HepG2 (cell line): ENCODE measurements around the gene UBTF. TPM values are rescaled to one million over a fixed set of nuclear protein-coding genes. Genes with fewer than 3 reads are reported as not detected.

ENCODE experiments used
- CEBPG ChIP-seq: IDR thresholded peaks from 2 replicates; pipeline ENCODE4 v1.6.1; 2016
- CHCHD3 ChIP-seq: sonication (generic); formaldehyde crosslinking; IDR thresholded peaks from 2 replicates; pipeline ENCODE4 v1.8.0; 2022; ENCODE audit warnings: mild to moderate bottlenecking, missing genetic modification reagents, moderate library complexity
- FOXC1 ChIP-seq: sonication (generic); formaldehyde crosslinking; IDR thresholded peaks from 2 replicates; pipeline ENCODE4 v1.8.0; 2022; ENCODE audit warnings: mild to moderate bottlenecking, missing genetic modification reagents, borderline replicate concordance
- JUNB ChIP-seq: sonication (generic); formaldehyde crosslinking; IDR thresholded peaks from 2 replicates; pipeline ENCODE4 v1.8.0; 2022; ENCODE audit warnings: missing genetic modification reagents, mild to moderate bottlenecking, borderline replicate concordance
- MIER3 ChIP-seq: IDR thresholded peaks from 2 replicates; pipeline ENCODE4 v1.6.1; 2016; ENCODE audit warnings: missing compliant biosample characterization, borderline replicate concordance
- NCOA2 ChIP-seq: sonication (generic); formaldehyde crosslinking; IDR thresholded peaks from 2 replicates; pipeline ENCODE4 v1.8.0; 2022; ENCODE audit warnings: inconsistent platforms
- NCOA5 ChIP-seq: sonication (generic); formaldehyde crosslinking; IDR thresholded peaks from 2 replicates; pipeline ENCODE4 v1.4.0; 2020; ENCODE audit warnings: missing genetic modification reagents
- PRDM10 ChIP-seq: sonication (generic); formaldehyde crosslinking; IDR thresholded peaks from 2 replicates; pipeline ENCODE4 v1.4.0; 2020; ENCODE audit warnings: low read depth, missing genetic modification reagents
- PRDM4 ChIP-seq: sonication (generic); formaldehyde crosslinking; IDR thresholded peaks from 2 replicates; pipeline ENCODE4 v1.9.0; 2021; ENCODE audit warnings: missing genetic modification reagents, borderline replicate concordance
- REXO4 ChIP-seq: sonication (generic); formaldehyde crosslinking; IDR thresholded peaks from 2 replicates; pipeline ENCODE4 v1.8.0; 2022; ENCODE audit warnings: missing genetic modification reagents, mild to moderate bottlenecking, borderline replicate concordance
- SYNCRIP ChIP-seq: fragments of 200-400 bp; formaldehyde crosslinking; IDR thresholded peaks from 2 replicates; pipeline ENCODE4 v1.6.1; 2018; ENCODE audit warnings: mild to moderate bottlenecking, low read depth, low read length; ENCODE audit not compliant: insufficient read depth
- ZBTB42 ChIP-seq: sonication (generic); formaldehyde crosslinking; IDR thresholded peaks from 2 replicates; pipeline ENCODE4 v1.5.0; 2020; ENCODE audit warnings: mild to moderate bottlenecking, missing genetic modification reagents
- ZGPAT ChIP-seq: IDR thresholded peaks from 2 replicates; pipeline ENCODE4 v1.6.1; 2016; ENCODE audit warnings: mild to moderate bottlenecking
- ZNF205 ChIP-seq: IDR thresholded peaks from 2 replicates; pipeline ENCODE4 v1.6.1; 2018; ENCODE audit warnings: missing biosample characterization, missing genetic modification reagents
- ZNF354B ChIP-seq: sonication (generic); formaldehyde crosslinking; IDR thresholded peaks from 2 replicates; pipeline ENCODE4 v1.8.0; 2022; ENCODE audit warnings: mild to moderate bottlenecking, missing genetic modification reagents
- ZNF382 ChIP-seq: sonication (generic); formaldehyde crosslinking; IDR thresholded peaks from 2 replicates; pipeline ENCODE4 v1.5.0; 2020; ENCODE audit warnings: missing genetic modification reagents, mild to moderate bottlenecking, borderline replicate concordance
- ZNF724P ChIP-seq: sonication (generic); formaldehyde crosslinking; IDR thresholded peaks from 2 replicates; pipeline ENCODE4 v1.8.0; 2022; ENCODE audit warnings: missing genetic modification reagents, borderline replicate concordance
- ZNF737 ChIP-seq: sonication (generic); formaldehyde crosslinking; IDR thresholded peaks from 2 replicates; pipeline ENCODE4 v1.5.0; 2020; ENCODE audit warnings: missing genetic modification reagents, mild to moderate bottlenecking, borderline replicate concordance
- ZNF790 ChIP-seq: sonication (generic); formaldehyde crosslinking; IDR thresholded peaks from 2 replicates; pipeline ENCODE4 v1.8.0; 2022; ENCODE audit warnings: missing genetic modification reagents, mild to moderate bottlenecking, borderline replicate concordance
- polyA plus RNA-seq, 8 experiments: library from polyadenylated mRNA; depleted of rRNA in 3 of 8; stranded (reverse) in 7 of 8; unstranded in 1 of 8; fragments of >200 nt; fragmentation: Illumina TruSeq in 4 of 8; extraction: Trizol in 4 of 8; gene quantifications; 2 replicates each; pipeline versions ENCODE4 v1.2.1 to v1.2.3, GENCODE V29; 2011 to 2016; ENCODE audit warnings: low read depth in 4 of 8, missing spikeins in 1 of 8, mixed read lengths in 1 of 8; ENCODE audit not compliant: insufficient read depth in 1 of 8
- total RNA-seq, 5 experiments: library from RNA; depleted of rRNA; stranded (reverse); fragments of >200 nt; fragmentation: Illumina TruSeq; extraction: Trizol; gene quantifications; 2 replicates each; pipeline ENCODE4 v1.2.3, GENCODE V29; 2016; ENCODE audit warnings: low read depth in 1 of 5
- TF ChIP-seq, protein P1 (sequence below): sonication (generic); formaldehyde crosslinking; IDR thresholded peaks from 2 replicates; pipeline ENCODE4 v1.4.0; 2020; ENCODE audit warnings: mild to moderate bottlenecking, missing genetic modification reagents
- TF ChIP-seq, protein P2 (sequence below): IDR thresholded peaks from 2 replicates; pipeline ENCODE4 v1.6.1; 2016; ENCODE audit warnings: missing compliant biosample characterization, missing genetic modification reagents, borderline replicate concordance

The UBTF gene
- total and polyA plus RNA-seq, 2 of the 13 experiments (the other 11 are each of a cell fraction or from before 2014, with no cell fraction given) = 15.2 to 60.9 TPM

DNA sequence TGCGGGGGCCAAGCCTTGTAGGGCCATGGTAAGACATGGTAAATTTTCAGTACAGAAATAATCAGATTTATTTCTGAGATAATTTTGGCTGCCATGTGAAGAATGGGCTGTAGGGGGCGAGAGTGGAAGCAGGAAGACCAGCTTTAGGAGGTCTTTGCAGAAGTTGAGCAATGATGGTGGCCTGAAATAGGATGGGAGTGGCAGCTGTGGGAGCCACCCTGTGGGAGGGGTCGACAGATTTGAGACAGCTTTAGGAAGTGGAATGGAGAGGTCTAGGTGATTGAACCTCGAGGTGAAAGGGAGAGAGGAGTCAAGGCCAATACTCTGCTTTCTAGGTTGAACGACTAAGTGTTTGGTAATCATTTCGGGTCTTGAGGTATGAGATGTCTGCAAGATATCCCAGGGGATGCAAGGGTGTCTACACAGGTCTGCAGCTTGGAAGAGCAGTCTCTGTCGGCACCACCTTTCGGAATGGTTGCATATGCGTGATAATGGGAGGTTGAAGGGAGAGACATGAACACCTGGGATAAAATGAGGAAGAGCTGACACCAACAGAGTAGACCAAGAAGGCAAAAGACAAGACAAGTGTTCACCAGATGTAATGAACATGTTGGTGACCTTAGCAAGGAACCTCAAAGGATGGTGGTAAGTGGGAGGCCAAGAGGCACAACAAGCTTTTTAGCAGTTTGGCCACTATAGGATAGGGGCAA, 15.6 kb downstream of the UBTF start (continued):
- TF ChIP-seq, protein P1, sequence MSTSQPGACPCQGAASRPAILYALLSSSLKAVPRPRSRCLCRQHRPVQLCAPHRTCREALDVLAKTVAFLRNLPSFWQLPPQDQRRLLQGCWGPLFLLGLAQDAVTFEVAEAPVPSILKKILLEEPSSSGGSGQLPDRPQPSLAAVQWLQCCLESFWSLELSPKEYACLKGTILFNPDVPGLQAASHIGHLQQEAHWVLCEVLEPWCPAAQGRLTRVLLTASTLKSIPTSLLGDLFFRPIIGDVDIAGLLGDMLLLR (CRISPR knock-in tag) = peak; percentile 59; the same call in 1 of the 2 replicates
- TF ChIP-seq JUNB (CRISPR knock-in tag) = no peak
- no peak for TF ChIP-seq PRDM10 (CRISPR knock-in tag)
- TF ChIP-seq ZNF382 = no peak
- no peak for TF ChIP-seq ZBTB42 (CRISPR knock-in tag)
- 0 out of 2 replicates have a peak, but pooled peaks have one; percentile 30 for TF ChIP-seq MIER3 (CRISPR knock-in tag)
- TF ChIP-seq, protein P2, sequence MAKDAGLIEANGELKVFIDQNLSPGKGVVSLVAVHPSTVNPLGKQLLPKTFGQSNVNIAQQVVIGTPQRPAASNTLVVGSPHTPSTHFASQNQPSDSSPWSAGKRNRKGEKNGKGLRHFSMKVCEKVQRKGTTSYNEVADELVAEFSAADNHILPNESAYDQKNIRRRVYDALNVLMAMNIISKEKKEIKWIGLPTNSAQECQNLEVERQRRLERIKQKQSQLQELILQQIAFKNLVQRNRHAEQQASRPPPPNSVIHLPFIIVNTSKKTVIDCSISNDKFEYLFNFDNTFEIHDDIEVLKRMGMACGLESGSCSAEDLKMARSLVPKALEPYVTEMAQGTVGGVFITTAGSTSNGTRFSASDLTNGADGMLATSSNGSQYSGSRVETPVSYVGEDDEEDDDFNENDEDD (CRISPR knock-in tag) = no peak
- TF ChIP-seq SYNCRIP = no peak
- no peak for TF ChIP-seq FOXC1 (CRISPR knock-in tag)
- no peak for TF ChIP-seq ZNF205 (CRISPR knock-in tag)
- peak; percentile 92 for TF ChIP-seq CEBPG (CRISPR knock-in tag)
- no peak for TF ChIP-seq ZNF737 (CRISPR knock-in tag)
- TF ChIP-seq REXO4 (CRISPR knock-in tag) = no peak
- no peak for TF ChIP-seq PRDM4 (CRISPR knock-in tag)
- TF ChIP-seq NCOA5 (CRISPR knock-in tag) = no peak
- TF ChIP-seq CHCHD3 (CRISPR knock-in tag) = no peak
- no peak for TF ChIP-seq NCOA2
- TF ChIP-seq ZNF354B (CRISPR knock-in tag) = no peak
- no peak for TF ChIP-seq ZNF724P (CRISPR knock-in tag)
- TF ChIP-seq ZGPAT (CRISPR knock-in tag) = peak; percentile 36; the same call in 1 of the 2 replicates
- no peak for TF ChIP-seq ZNF790 (CRISPR knock-in tag)
